Mesendoderm (in vitro differentiated cells): Measurements from ENCODE around the gene ZNF513.
A peak's percentile ranks its signal among the peaks of the same experiment; 100 is the strongest.

ENCODE experiments used
- DNase-seq: peaks from one replicate; pipeline ENCODE4 v3.0.0; 2013
- H2AK5ac ChIP-seq: 2 replicates; pipeline ENCODE4 v1.6.1; 2013; ENCODE audit warnings: low read length, inconsistent platforms
- H2BK120ac ChIP-seq: 2 replicates; pipeline ENCODE4 v1.6.1; 2013; ENCODE audit warnings: low read depth, mild to moderate bottlenecking, low read length, moderate library complexity, mixed read lengths
- H2BK15ac ChIP-seq: replicated peaks from 2 replicates; pipeline ENCODE4 v1.6.1; 2013; ENCODE audit warnings: low read depth, mild to moderate bottlenecking, moderate library complexity
- H2BK5ac ChIP-seq: 2 replicates; pipeline ENCODE4 v1.6.1; 2013; ENCODE audit warnings: low read length, inconsistent platforms
- H3K18ac ChIP-seq: 2 replicates; pipeline ENCODE4 v1.6.1; 2013; ENCODE audit warnings: mild to moderate bottlenecking, low read length, mixed read lengths
- H3K23ac ChIP-seq: one replicate; pipeline ENCODE4 v1.6.1; 2013; ENCODE audit warnings: low read length
- H3K27ac ChIP-seq: 2 replicates; pipeline ENCODE4 v1.5.1; 2013; ENCODE audit warnings: low read depth, mild to moderate bottlenecking, inconsistent platforms, low read length, moderate library complexity
- H3K27me3 ChIP-seq: 2 replicates; pipeline ENCODE4 v1.6.1; 2013; ENCODE audit warnings: low read length, control low read depth, mild to moderate bottlenecking, inconsistent platforms; ENCODE audit not compliant: insufficient read depth, poor library complexity
- H3K36me3 ChIP-seq: 2 replicates; pipeline ENCODE4 v1.6.1; 2013; ENCODE audit warnings: low read length, inconsistent platforms; ENCODE audit not compliant: control insufficient read depth, insufficient read depth
- H3K4ac ChIP-seq: one replicate; pipeline ENCODE4 v1.6.1; 2013; ENCODE audit warnings: low read depth, mild to moderate bottlenecking, low read length, moderate library complexity
- H3K4me1 ChIP-seq: 2 replicates; pipeline ENCODE4 v1.6.1; 2013; ENCODE audit warnings: low read depth, low read length, inconsistent platforms; ENCODE audit not compliant: control insufficient read depth
- H3K4me2 ChIP-seq: 2 replicates; pipeline ENCODE4 v1.6.1; 2013; ENCODE audit warnings: low read length
- H3K4me3 ChIP-seq: 2 replicates; pipeline ENCODE4 v1.5.1; 2013; ENCODE audit warnings: mild to moderate bottlenecking, low read length
- H3K56ac ChIP-seq: one replicate; pipeline ENCODE4 v1.6.1; 2013; ENCODE audit warnings: low read length
- H3K79me1 ChIP-seq: 2 replicates; pipeline ENCODE4 v1.6.1; 2013; ENCODE audit warnings: low read length, inconsistent platforms
- H3K79me2 ChIP-seq: 2 replicates; pipeline ENCODE4 v1.6.1; 2013; ENCODE audit warnings: mild to moderate bottlenecking, low read length; ENCODE audit not compliant: control insufficient read depth, insufficient read depth
- H3K9ac ChIP-seq: 2 replicates; pipeline ENCODE4 v1.6.1; 2013; ENCODE audit warnings: low read length, inconsistent platforms
- H4K5ac ChIP-seq: one replicate; pipeline ENCODE4 v1.6.1; 2013; ENCODE audit warnings: low read length
- H4K8ac ChIP-seq: one replicate; pipeline ENCODE4 v1.6.1; 2013; ENCODE audit warnings: low read depth, mild to moderate bottlenecking, control low read depth, low read length, moderate library complexity
- WGBS: extraction: QIAGEN DNeasy Blood & Tissue Kit; methylation state at CpG from one replicate; pipeline ENCODE4 v1.1.7; 2013; ENCODE audit warnings: low lambda C conversion rate, missing lambda C conversion rate; ENCODE audit not compliant: insufficient coverage; ENCODE audit errors: extremely low coverage; 5-methylcytosine and 5-hydroxymethylcytosine counted together

ZNF513 gene

GRCh38 chr2:27409321-27410073 is 29.0 kb upstream of the ZNF513 start, which contains the start of gene PPM1G:
Gene PPM1G, minus strand, starts transcription at chr2:27409591. Its CDS starts 169 bp downstream, at chr2:27409422.
- Histone ChIP-seq H3K27ac (peak within 1 kb of the TSS; percentile 78), H3K18ac (peak within 1 kb of the TSS; percentile 43), H3K36me3 (no peaks in the 10 kb centered on the region), H3K79me2 (peaks cover 38% of the 10 kb centered on the region), H3K79me1 (no peaks in the 10 kb centered on the region), H3K23ac (peak within 1 kb of the TSS; percentile 72), H2BK120ac (no peak within 1 kb of the TSS), H4K8ac (peak within 1 kb of the TSS; percentile 60), H3K4me2 (peak within 1 kb of the TSS; percentile 92), H2BK5ac (no peak within 1 kb of the TSS), H3K4me3 (peak within 1 kb of the TSS; percentile 83), H4K5ac (no peak within 1 kb of the TSS), H3K9ac (peak within 1 kb of the TSS; percentile 92), H3K27me3 (no peaks in the 10 kb centered on the region), H3K4me1 (no peaks in the 10 kb centered on the region), H3K56ac (peak within 1 kb of the TSS; percentile 94), H2AK5ac (peak within 1 kb of the TSS; percentile 50), H3K4ac (no peak within 1 kb of the TSS), H2BK15ac (no peak within 1 kb of the TSS)
- whole genome bisulfite sequencing: no CpG with 5 or more reads among the region's 82 CpGs
- DNase-seq: peak; percentile 96

- Histone ChIP-seq H3K79me1 (no peaks in the 10 kb centered on the region), H3K36me3 (no peaks in the 10 kb centered on the region), H3K4ac (no peak overlapping the region), H3K4me3 (peak overlapping the region; percentile 83), H2AK5ac (peak overlapping the region; percentile 50), H3K79me2 (peaks cover 44% of the 10 kb centered on the region), H3K4me1 (no peaks in the 10 kb centered on the region), H2BK15ac (no peak overlapping the region), H3K23ac (peak overlapping the region; percentile 72), H2BK120ac (no peak overlapping the region), H2BK5ac (no peak overlapping the region), H3K4me2 (peak overlapping the region; percentile 68), H4K5ac (no peak overlapping the region), H3K56ac (peak overlapping the region; percentile 94), H3K9ac (peak overlapping the region; percentile 92), H3K27me3 (no peaks in the 10 kb centered on the region), H3K18ac (peak overlapping the region; percentile 43), H4K8ac (peak overlapping the region; percentile 60), H3K27ac (peak overlapping the region; percentile 75)
- DNase-seq: peak; percentile 25
- WGBS: no CpG with 5 or more reads among the region's 33 CpGs
Measured at GRCh38 chr2:27408601-27409320, 28.2 kb upstream of the ZNF513 start.

GRCh38 chr2:27407798-27408491 is 27.4 kb upstream of the ZNF513 start:
- H3K79me2 ChIP-seq: peaks cover 51% of the 10 kb centered on the region
- H3K4me3 ChIP-seq: peak overlapping the region; percentile 1
- no peak overlapping the region for H4K8ac ChIP-seq
- H3K56ac ChIP-seq: peak overlapping the region; percentile 17
- no peaks in the 10 kb centered on the region for H3K4me1 ChIP-seq
- H2BK15ac ChIP-seq: no peak overlapping the region
- peak overlapping the region; percentile 50 for H3K9ac ChIP-seq
- H3K4ac ChIP-seq: no peak overlapping the region
- no peaks in the 10 kb centered on the region for H3K36me3 ChIP-seq
- 100% methylated on average over 1 of the region's 16 CpGs for whole genome bisulfite sequencing
- H3K79me1 ChIP-seq: no peaks in the 10 kb centered on the region
- H3K18ac ChIP-seq: no peak overlapping the region
- H4K5ac ChIP-seq: no peak overlapping the region
- no peak overlapping the region for H2BK5ac ChIP-seq
- H3K27ac ChIP-seq: no peak overlapping the region
- H3K23ac ChIP-seq: no peak overlapping the region
- H3K4me2 ChIP-seq: peak overlapping the region; percentile 11
- H2AK5ac ChIP-seq: no peak overlapping the region
- H2BK120ac ChIP-seq: no peak overlapping the region
- DNase-seq: peak; percentile 90
- H3K27me3 ChIP-seq: no peaks in the 10 kb centered on the region

GRCh38 chr2:27400348-27401135 is 20.0 kb upstream of the ZNF513 start:
- Histone ChIP-seq H2BK15ac (no peak overlapping the region), H2BK5ac (no peak overlapping the region), H3K18ac (no peak overlapping the region), H3K36me3 (peaks cover 2% of the 10 kb centered on the region), H2BK120ac (no peak overlapping the region), H3K27me3 (no peaks in the 10 kb centered on the region), H3K23ac (no peak overlapping the region), H3K4me1 (no peaks in the 10 kb centered on the region), H3K27ac (no peak overlapping the region), H4K5ac (no peak overlapping the region), H3K4ac (no peak overlapping the region), H3K4me3 (no peak overlapping the region), H3K9ac (no peak overlapping the region), H3K56ac (no peak overlapping the region), H3K4me2 (no peak overlapping the region), H4K8ac (no peak overlapping the region), H3K79me2 (peaks cover 77% of the 10 kb centered on the region), H2AK5ac (no peak overlapping the region), H3K79me1 (peaks cover 3% of the 10 kb centered on the region)
- no peak for DNase-seq
- WGBS: no CpG with 5 or more reads among the region's 2 CpGs

- no peak overlapping the region for H3K18ac ChIP-seq
- H3K79me2 ChIP-seq: peaks cover 77% of the 10 kb centered on the region
- H3K4me2 ChIP-seq: no peak overlapping the region
- no peak overlapping the region for H2BK15ac ChIP-seq
- no peak overlapping the region for H4K5ac ChIP-seq
- no peak overlapping the region for H2AK5ac ChIP-seq
- no peak overlapping the region for H2BK120ac ChIP-seq
- DNase-seq: no peak
- H2BK5ac ChIP-seq: no peak overlapping the region
- no peak overlapping the region for H3K56ac ChIP-seq
- H3K79me1 ChIP-seq: peaks cover 4% of the 10 kb centered on the region
- H3K9ac ChIP-seq: no peak overlapping the region
- H3K23ac ChIP-seq: no peak overlapping the region
- H3K4ac ChIP-seq: no peak overlapping the region
- WGBS: no CpG with 5 or more reads among the region's 5 CpGs
- H4K8ac ChIP-seq: no peak overlapping the region
- no peak overlapping the region for H3K27ac ChIP-seq
- H3K4me1 ChIP-seq: no peaks in the 10 kb centered on the region
- H3K36me3 ChIP-seq: peaks cover 2% of the 10 kb centered on the region
- no peaks in the 10 kb centered on the region for H3K27me3 ChIP-seq
- H3K4me3 ChIP-seq: no peak overlapping the region
Measured at GRCh38 chr2:27398962-27399361, 18.4 kb upstream of the ZNF513 start.
